Esophagus muscularis mucosa (tissue), 4 donors: ENCODE measurements around the gene ZMYND15.

Experiments used
- EP300 ChIP-seq: sonication (generic); formaldehyde crosslinking; IDR thresholded peaks from one replicate; pipeline ENCODE4 v1.6.1; 2017; ENCODE audit warnings: antibody characterized with exemption
- POLR2A ChIP-seq: fragments of 450-650 bp; IDR thresholded peaks from one replicate; pipeline ENCODE4 v1.6.1; 2017; ENCODE audit warnings: antibody characterized with exemption, moderate library complexity, mild to moderate bottlenecking, low read depth
- POLR2AphosphoS5 ChIP-seq, 2 donors: sonication (generic); formaldehyde crosslinking; IDR thresholded peaks; one replicate each; pipeline ENCODE4 v1.6.1; 2017; ENCODE audit warnings: antibody characterized with exemption in 2 of 2
- TF ChIP-seq, protein P1 (sequence below), 3 experiments: fragments of 200-600 bp in 2 of 3; fragments of 450-650 bp in 1 of 3; sonication (generic) in 2 of 3; IDR thresholded peaks; one replicate each; pipeline ENCODE4 v1.5.1; 2017 to 2019; ENCODE audit warnings: antibody characterized with exemption in 3 of 3, mild to moderate bottlenecking in 2 of 3, moderate library complexity in 1 of 3

DNA sequence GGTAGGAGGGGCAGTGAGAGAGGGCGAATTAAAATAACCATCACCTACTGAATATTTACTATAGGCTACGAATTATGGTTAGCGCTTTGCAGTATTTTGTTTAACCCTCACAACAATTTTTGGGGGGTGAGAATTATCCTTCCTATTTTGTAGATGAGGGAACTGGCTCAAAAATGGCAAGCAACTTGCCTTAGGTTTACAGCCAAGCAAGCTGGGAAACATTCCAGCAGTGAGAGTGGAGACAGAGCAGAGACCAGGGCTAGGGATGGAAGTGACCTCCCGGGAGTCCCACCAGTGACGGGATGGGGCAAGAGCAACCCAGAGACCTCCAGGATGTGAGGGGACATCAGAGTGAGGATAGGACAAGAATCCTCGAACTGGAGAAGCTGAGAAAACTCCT is 46.9 kb downstream of the ZMYND15 start:
- TF ChIP-seq, protein P1, sequence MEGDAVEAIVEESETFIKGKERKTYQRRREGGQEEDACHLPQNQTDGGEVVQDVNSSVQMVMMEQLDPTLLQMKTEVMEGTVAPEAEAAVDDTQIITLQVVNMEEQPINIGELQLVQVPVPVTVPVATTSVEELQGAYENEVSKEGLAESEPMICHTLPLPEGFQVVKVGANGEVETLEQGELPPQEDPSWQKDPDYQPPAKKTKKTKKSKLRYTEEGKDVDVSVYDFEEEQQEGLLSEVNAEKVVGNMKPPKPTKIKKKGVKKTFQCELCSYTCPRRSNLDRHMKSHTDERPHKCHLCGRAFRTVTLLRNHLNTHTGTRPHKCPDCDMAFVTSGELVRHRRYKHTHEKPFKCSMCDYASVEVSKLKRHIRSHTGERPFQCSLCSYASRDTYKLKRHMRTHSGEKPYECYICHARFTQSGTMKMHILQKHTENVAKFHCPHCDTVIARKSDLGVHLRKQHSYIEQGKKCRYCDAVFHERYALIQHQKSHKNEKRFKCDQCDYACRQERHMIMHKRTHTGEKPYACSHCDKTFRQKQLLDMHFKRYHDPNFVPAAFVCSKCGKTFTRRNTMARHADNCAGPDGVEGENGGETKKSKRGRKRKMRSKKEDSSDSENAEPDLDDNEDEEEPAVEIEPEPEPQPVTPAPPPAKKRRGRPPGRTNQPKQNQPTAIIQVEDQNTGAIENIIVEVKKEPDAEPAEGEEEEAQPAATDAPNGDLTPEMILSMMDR (IDR thresholded peaks at IDR 0.05) = no peak
- TF ChIP-seq POLR2A = no peak
- TF ChIP-seq POLR2AphosphoS5 (IDR thresholded peaks at IDR 0.05) = no peak
- no peak for TF ChIP-seq EP300
